ENCODE data around the gene DNAJC1.

Gene DNAJC1

DNA sequence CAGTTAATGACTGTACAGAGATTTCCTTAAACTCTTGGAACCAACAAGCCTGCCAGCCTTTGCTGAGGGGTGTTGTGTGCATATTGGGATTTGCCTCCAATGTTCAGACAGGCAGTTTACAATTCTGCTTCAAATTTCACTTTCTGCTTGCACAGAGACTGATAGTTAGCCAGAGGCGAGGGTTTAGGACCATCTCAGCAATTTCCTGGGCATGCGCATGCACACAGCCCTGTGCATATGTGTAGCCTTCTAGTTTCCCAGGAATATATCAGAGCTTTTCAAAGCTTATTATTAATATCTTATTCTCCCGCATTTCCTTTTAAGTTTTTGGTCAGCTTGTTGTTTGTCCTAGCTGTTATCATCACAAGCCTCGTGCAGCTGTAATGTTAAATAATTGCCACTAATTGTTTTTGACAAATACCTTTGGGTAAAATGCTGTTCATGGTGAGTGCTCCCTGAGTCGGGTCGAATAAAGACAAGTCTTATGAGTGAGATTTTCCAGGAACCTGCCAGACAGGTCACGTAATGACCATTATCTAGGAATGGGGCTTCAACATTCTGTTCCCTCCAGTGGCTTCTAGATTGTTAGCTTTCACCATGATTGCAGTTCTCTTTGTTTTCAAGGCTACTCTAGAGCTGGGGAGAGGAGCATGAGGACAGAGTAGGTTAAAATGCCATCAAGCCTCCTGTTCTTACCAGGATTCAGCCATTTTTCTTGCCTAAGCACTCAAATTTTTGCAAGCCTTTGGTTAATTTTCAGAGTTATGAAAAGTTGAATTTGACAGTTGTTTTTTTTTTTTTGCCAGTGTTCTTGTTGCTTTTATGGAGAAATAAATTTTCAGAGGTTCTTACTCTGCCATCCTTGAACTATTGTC is 24.1 kb upstream of the DNAJC1 start:
- Histone ChIP-seq H3K27ac (ENCODE audit: low read depth, low read length, poor library complexity, severe bottlenecking) (no peak overlapping the region), H3K36me3 (ENCODE audit: insufficient read depth, low read length) (no peaks in the 10 kb centered on the region), H3K4me2 (ENCODE audit: low read length) (no peak overlapping the region), H3K9ac (ENCODE audit: low read length) (no peak overlapping the region), H3K4me3 (ENCODE audit: low read depth, low read length, poor library complexity, severe bottlenecking) (no peak overlapping the region), H4K20me1 (ENCODE audit: insufficient read depth, low read length) (no peaks in the 10 kb centered on the region), H3K27me3 (ENCODE audit: insufficient read depth, low read length) (peaks cover 3% of the 10 kb centered on the region; the same call in 1 of the 2 replicates), H3K4me1 (ENCODE audit: insufficient read depth, low read length, severe bottlenecking) (no peaks in the 10 kb centered on the region), H3K9me2 (ENCODE audit: low read depth, low read length) (no peaks in the 10 kb centered on the region), H3F3A (ENCODE audit: insufficient read depth, low read length) (no peaks in the 10 kb centered on the region), H3K9me3 (ENCODE audit: low read length) (0 out of 2 replicates have a peak, but pooled peaks cover 3% of the 10 kb centered on the region), H3K79me2 (ENCODE audit: insufficient read depth, low read length) (no peaks in the 10 kb centered on the region), H2AFZ (ENCODE audit: low read length) (no peak overlapping the region)
- TF ChIP-seq EZH2 (IDR thresholded peaks at IDR 0.05; ENCODE audit: borderline replicate concordance, low read length) = no peak
- TF ChIP-seq, protein P1, sequence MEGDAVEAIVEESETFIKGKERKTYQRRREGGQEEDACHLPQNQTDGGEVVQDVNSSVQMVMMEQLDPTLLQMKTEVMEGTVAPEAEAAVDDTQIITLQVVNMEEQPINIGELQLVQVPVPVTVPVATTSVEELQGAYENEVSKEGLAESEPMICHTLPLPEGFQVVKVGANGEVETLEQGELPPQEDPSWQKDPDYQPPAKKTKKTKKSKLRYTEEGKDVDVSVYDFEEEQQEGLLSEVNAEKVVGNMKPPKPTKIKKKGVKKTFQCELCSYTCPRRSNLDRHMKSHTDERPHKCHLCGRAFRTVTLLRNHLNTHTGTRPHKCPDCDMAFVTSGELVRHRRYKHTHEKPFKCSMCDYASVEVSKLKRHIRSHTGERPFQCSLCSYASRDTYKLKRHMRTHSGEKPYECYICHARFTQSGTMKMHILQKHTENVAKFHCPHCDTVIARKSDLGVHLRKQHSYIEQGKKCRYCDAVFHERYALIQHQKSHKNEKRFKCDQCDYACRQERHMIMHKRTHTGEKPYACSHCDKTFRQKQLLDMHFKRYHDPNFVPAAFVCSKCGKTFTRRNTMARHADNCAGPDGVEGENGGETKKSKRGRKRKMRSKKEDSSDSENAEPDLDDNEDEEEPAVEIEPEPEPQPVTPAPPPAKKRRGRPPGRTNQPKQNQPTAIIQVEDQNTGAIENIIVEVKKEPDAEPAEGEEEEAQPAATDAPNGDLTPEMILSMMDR (IDR thresholded peaks at IDR 0.05; ENCODE audit: low read length) = no peak

DNA sequence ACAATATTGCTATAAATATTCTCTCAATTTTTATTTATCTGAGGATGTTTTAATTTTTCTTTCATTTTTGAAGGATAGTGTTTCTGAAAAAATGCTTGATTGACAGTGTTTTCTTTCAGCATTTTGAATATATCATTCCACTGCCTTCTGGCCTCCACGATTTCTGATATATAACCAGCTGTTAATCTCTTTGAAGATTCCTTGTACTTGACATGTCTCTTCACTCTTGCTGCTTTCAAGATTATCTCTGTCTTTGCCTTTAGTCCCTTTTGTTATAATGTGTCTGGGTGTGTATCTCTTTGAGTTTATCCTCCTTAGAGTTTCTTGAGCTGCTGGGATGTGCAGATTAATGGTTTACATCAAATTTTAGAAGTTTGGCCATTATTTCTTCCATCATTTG is 22.8 kb upstream of the DNAJC1 start:
- H3K9me2 ChIP-seq (ENCODE audit: low read depth, low read length) = no peaks in the 10 kb centered on the region
- H3K27me3 ChIP-seq (ENCODE audit: insufficient read depth, low read length) = peaks cover 3% of the 10 kb centered on the region; the same call in 1 of the 2 replicates
- no peaks in the 10 kb centered on the region for H4K20me1 ChIP-seq (ENCODE audit: insufficient read depth, low read length)
- no peak overlapping the region for H3K4me2 ChIP-seq (ENCODE audit: low read length)
- TF ChIP-seq, protein P1 (IDR thresholded peaks at IDR 0.05; ENCODE audit: low read length) = no peak
- no peak for TF ChIP-seq EZH2 (IDR thresholded peaks at IDR 0.05; ENCODE audit: borderline replicate concordance, low read length)
- H3K36me3 ChIP-seq (ENCODE audit: insufficient read depth, low read length) = no peaks in the 10 kb centered on the region
- H3K27ac ChIP-seq (ENCODE audit: low read depth, low read length, poor library complexity, severe bottlenecking) = no peak overlapping the region
- H3K9ac ChIP-seq (ENCODE audit: low read length) = no peak overlapping the region
- no peak overlapping the region for H3K4me3 ChIP-seq (ENCODE audit: low read depth, low read length, poor library complexity, severe bottlenecking)
- H3K4me1 ChIP-seq (ENCODE audit: insufficient read depth, low read length, severe bottlenecking) = no peaks in the 10 kb centered on the region
- no peak overlapping the region for H2AFZ ChIP-seq (ENCODE audit: low read length)
- H3K79me2 ChIP-seq (ENCODE audit: insufficient read depth, low read length) = no peaks in the 10 kb centered on the region
- H3K9me3 ChIP-seq (ENCODE audit: low read length) = 0 out of 2 replicates have a peak, but pooled peaks cover 3% of the 10 kb centered on the region
- no peaks in the 10 kb centered on the region for H3F3A ChIP-seq (ENCODE audit: insufficient read depth, low read length)

GRCh38 chr10:22023508-22023907 is 20.0 kb upstream of the DNAJC1 start:
- Histone ChIP-seq H3K9me3 (ENCODE audit: low read length) (peaks cover 3% of the 10 kb centered on the region; the same call in 1 of the 2 replicates), H3K27me3 (ENCODE audit: insufficient read depth, low read length) (0 out of 2 replicates have a peak, but pooled peaks cover 3% of the 10 kb centered on the region), H3K4me2 (ENCODE audit: low read length) (no peak overlapping the region), H4K20me1 (ENCODE audit: insufficient read depth, low read length) (no peaks in the 10 kb centered on the region), H3K4me3 (ENCODE audit: low read depth, low read length, poor library complexity, severe bottlenecking) (no peak overlapping the region), H3K9ac (ENCODE audit: low read length) (no peak overlapping the region), H3K79me2 (ENCODE audit: insufficient read depth, low read length) (no peaks in the 10 kb centered on the region), H3K9me2 (ENCODE audit: low read depth, low read length) (no peaks in the 10 kb centered on the region), H3K36me3 (ENCODE audit: insufficient read depth, low read length) (no peaks in the 10 kb centered on the region), H3K27ac (ENCODE audit: low read depth, low read length, poor library complexity, severe bottlenecking) (no peak overlapping the region), H2AFZ (ENCODE audit: low read length) (no peak overlapping the region), H3K4me1 (ENCODE audit: insufficient read depth, low read length, severe bottlenecking) (no peaks in the 10 kb centered on the region), H3F3A (ENCODE audit: insufficient read depth, low read length) (no peaks in the 10 kb centered on the region)
- no peak for TF ChIP-seq EZH2 (IDR thresholded peaks at IDR 0.05; ENCODE audit: borderline replicate concordance, low read length)
- TF ChIP-seq, protein P1 (IDR thresholded peaks at IDR 0.05; ENCODE audit: low read length) = no peak
